HG03139 (cell line): Measurements from ENCODE around the gene ADAMTS17.

ENCODE experiments used
- ATAC-seq: cut with Tn5 transposase; IDR thresholded peaks from one replicate; pipeline ENCODE4 v1.9.1; 2021; ENCODE audit not compliant: unreplicated experiment

The ADAMTS17 gene

GRCh38 chr15:100175406-100176114 lies 166.2 kb downstream of the ADAMTS17 start:
- no peak for ATAC-seq

DNA sequence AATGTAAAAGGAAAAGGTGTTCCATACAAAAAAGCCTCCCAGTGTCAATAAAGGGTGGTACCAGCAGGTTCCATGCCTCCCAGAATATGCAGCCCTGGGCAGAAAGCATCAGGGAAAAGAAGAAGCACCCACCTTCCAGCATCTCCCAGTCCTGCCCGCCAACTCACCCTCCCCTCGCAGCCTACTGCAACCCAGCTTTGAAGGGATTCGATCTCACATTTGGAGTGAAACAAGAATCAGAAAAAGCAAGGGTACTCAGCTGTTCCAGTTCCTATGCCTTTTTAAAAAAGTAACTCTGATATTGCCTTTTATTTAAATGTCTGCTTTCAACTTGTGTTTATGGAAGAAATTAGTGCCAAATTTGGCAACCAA lies 166.9 kb downstream of the ADAMTS17 start:
- ATAC-seq = no peak

GRCh38 chr15:100174159-100174903 lies 167.4 kb downstream of the ADAMTS17 start:
- ATAC-seq = no peak

DNA sequence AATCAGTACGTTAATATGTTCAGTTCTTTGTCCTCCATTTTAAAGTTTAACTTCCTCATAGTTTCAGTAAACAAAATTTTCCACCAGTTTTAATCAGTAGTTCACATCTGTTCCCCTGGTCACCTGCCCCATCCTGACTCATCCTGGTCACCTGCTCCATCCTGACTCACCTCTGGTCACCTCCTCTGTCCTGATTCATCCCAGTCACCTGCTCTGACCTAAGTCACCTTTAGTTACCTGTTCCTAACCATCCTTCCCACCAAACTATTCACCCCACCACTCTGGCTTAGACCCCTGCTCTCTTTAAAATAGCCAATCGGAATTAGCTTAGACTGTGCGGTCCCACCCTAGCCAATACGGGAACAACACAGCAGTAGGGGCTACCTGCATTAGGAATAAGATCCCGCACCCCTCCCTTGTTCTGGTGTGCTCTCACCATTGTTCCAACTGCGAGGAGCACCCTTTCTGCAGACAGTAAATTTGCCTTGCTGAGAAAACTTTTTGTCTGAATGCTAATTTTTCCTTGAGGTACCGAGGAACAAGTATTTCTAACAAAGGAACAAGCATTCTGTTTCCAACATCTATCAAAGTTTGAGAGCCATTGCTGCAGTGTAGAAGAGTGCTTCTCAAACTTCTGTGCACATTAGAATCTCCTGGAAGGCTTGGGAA lies 169.3 kb downstream of the ADAMTS17 start:
- no peak for ATAC-seq

DNA sequence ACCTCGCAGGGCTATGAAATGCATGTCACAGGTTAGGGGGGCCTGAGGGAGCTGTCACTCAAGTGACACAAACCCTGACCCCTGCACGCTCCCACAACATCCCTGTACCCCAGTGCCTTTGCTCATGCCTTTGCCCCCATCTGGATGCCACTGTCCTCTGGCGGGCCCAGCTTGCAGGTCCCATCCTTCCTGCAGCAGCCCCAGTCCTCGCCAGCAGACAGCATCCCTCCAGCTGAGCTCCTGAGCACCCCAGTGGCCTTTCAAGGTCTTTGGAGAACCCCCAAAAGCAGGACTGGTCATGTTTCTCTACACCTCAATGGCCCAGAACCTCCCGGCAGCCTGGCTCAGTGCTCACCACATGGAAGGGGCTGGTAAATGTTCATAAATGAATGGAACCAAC lies 170.4 kb downstream of the ADAMTS17 start:
- no peak for ATAC-seq

DNA sequence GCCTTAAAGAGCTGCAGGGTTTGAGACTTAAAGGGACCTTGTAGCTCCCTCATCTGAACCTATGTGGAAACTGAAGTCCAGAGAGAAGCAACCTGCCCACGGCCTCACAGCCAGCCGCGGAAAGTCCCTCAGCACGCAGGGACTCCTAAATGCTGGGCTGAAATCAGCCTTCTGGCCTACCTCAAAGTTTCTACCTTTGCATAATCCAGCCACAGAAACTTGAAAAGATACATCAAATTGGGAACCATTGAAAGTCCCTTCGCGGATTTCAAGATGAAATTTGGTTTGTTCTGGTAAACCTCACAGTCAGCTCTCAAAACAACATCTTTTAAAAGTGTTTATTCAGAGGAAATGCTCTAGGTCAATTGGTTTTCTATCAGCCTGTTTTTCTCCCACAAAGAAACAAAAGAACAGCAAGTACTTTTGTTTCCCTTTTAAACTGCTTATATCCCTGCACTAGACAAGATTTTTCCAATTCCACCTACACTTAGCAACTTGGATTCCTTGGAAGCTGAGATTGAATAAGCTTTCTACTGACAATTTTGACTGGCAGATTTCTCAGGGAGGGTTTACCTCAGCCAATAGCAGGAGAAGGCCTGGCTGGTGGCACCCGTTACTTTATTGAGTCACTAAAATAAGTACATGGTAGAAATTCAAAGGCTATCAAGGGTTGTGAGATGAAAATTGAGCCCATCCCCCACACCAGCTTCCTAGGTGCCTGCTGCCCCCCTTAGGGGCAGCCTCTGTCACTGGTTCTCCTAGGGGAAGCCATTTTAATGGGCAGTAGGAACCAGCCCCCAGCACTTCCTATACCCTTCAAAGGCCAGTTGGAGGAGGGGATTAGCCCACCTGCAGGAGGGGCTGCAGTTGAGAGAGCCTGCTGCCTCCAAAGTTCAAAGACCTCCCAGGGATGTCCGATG lies 171.2 kb downstream of the ADAMTS17 start:
- peak; percentile 66 for ATAC-seq

- no peak for ATAC-seq
These were observed 172.0 kb downstream of the ADAMTS17 start for GRCh38 chr15:100169615-100170290.

- no peak for ATAC-seq
These were observed 173.0 kb downstream of the ADAMTS17 start for GRCh38 chr15:100168787-100169186.

GRCh38 chr15:100167884-100168375 lies 173.8 kb downstream of the ADAMTS17 start:
- ATAC-seq = no peak

DNA sequence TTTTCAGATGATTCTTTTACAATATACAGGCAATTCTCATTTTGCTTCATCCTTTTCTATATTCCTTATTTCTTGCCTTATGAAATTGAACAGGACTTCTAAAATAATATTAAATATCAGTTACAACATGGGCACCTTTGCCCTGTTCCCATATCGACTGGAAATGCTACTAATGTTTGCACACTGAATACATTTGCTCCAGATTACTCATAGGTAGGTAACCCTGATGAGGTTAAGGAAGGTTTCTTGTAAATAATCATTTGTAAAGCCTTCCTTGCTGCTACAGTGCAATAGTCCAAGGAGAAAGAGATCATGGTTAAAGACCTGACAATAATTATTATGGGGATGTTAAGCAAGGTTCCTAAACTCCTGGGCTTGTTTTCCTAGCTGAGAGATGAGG lies 175.5 kb downstream of the ADAMTS17 start:
- no peak for ATAC-seq

GRCh38 chr15:100163961-100164360 lies 177.8 kb downstream of the ADAMTS17 start:
- ATAC-seq = no peak

GRCh38 chr15:100160953-100161352 lies 180.8 kb downstream of the ADAMTS17 start:
- ATAC-seq = no peak

DNA sequence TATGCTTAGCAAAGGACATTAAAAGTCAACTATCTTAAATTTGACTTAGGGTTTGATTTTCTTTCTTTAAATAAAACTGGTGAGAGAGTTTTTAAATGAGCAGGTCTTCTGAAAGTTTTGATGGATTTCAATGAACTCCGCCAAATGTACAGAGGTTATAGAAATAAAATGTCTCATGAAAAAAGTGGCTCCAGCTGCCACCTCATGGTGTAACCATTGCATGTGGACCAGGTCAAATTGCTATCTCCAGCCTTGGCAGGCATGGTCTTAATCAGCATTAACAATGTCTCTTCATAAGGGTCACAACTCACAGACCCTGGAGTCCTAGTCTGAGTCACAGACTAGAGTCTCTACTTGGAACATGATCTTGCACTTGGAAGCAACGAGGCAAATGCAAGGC lies 182.3 kb downstream of the ADAMTS17 start:
- ATAC-seq = no peak

- ATAC-seq = no peak
These were observed 183.4 kb downstream of the ADAMTS17 start for GRCh38 chr15:100158356-100158755.

DNA sequence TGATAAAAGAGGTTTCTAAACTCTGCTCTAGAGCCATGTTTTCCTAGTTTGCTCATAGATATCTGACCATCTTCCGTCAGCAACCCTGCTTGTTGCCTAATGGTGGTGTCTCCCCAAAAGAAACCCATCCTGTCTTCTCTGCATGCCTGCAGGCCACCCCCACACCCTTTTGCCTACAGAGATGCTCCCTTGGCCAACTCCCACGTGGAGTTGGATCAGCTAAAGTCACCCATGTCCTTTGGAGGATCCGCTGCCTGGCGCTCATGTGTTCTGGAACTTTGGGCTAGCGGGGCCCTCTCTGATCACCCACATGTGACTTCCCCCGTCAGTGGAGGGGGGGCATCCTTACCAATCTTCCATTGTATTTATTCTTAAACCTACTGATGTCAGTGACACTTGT lies 185.6 kb downstream of the ADAMTS17 start:
- ATAC-seq = no peak

GRCh38 chr15:100154338-100154737 lies 187.4 kb downstream of the ADAMTS17 start:
- ATAC-seq = no peak

DNA sequence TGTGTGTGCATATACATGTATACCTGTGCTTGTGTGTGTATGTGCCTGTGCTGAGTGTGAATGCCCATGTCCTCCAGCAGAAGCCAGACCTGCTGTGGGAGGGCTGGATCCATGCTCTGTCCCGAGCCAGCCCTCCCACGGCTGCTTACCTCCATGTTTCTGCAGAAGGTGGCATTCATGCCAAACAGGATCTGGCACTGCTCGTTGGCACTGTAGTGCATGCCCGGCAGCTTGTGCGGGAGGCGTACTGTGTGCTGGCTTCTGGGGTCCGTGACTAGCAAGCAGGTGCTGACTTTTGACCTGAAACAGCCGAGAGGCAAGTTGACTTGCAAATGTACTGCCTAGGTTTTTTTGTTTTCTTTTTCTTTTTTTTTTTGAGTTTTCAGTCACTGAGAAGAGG lies 189.3 kb downstream of the ADAMTS17 start:
- ATAC-seq = no peak

- no peak for ATAC-seq
These were observed 190.9 kb downstream of the ADAMTS17 start for GRCh38 chr15:100150906-100151305.

- no peak for ATAC-seq
These were observed 193.9 kb downstream of the ADAMTS17 start for GRCh38 chr15:100147828-100148227.

- no peak for ATAC-seq
These were observed 198.4 kb downstream of the ADAMTS17 start for GRCh38 chr15:100143378-100143777.
